ENCODE results near the gene EBF4. TPM values are rescaled to one million over a fixed set of nuclear protein-coding genes. Genes with fewer than 3 reads are reported as not detected.

The EBF4 gene
- total and polyA plus RNA-seq, 10 of the 15 experiments (the other 5 are each of a cell fraction or from before 2014, with no cell fraction given) = 0.13 TPM; not detected in 9

- TF ChIP-seq CUX1 (IDR thresholded peaks at IDR 0.05; ENCODE audit: insufficient replicate concordance, low read depth, low read length) (no peak), TCF3 (IDR thresholded peaks at IDR 0.05; ENCODE audit: borderline replicate concordance, insufficient read depth, low read depth, low read length) (no peak), ZBTB4 (CRISPR knock-in tag; IDR thresholded peaks at IDR 0.05) (no peak), POU2F2 (IDR thresholded peaks at IDR 0.05; ENCODE audit: borderline replicate concordance, low read depth, low read length) (no peak), SP1 (IDR thresholded peaks at IDR 0.05; ENCODE audit: low read depth, low read length) (no peak), MYC (IDR thresholded peaks at IDR 0.05; ENCODE audit: insufficient read depth, insufficient read length, insufficient replicate concordance, low read length, severe bottlenecking) (no peak), POLR2AphosphoS5 (IDR thresholded peaks at IDR 0.05; ENCODE audit: low read length) (no peak), EGR1 (IDR thresholded peaks at IDR 0.05; ENCODE audit: borderline replicate concordance in 1 of 2, low read depth in 2 of 2, low read length in 2 of 2) (no peak), MAX (IDR thresholded peaks at IDR 0.05; ENCODE audit: low read depth, low read length) (no peak), MTA3 (IDR thresholded peaks at IDR 0.05; ENCODE audit: borderline replicate concordance, low read length) (no peak)
Measured at GRCh38 chr20:2793471-2793870, 100.9 kb downstream of the EBF4 start (continued).

Data from GM12878 (cell line).